Peyer's patch (tissue), 4 donors: Measurements from ENCODE around the gene IZUMO4.

Source experiments
- POLR2A ChIP-seq, 2 donors: fragments of 450-650 bp; IDR thresholded peaks; one replicate each; pipeline ENCODE4 v1.5.1; 2017; ENCODE audit warnings: antibody characterized with exemption in 2 of 2, mild to moderate bottlenecking in 2 of 2, moderate library complexity in 2 of 2
- TF ChIP-seq, protein P1 (sequence below), 6 experiments: fragments of 450-650 bp in 4 of 6; fragments of 200-600 bp in 2 of 6; sonication (generic) in 1 of 6; IDR thresholded peaks; one replicate each; pipeline ENCODE4 v1.5.1; 2017 to 2019; ENCODE audit warnings: antibody characterized with exemption in 6 of 6, mild to moderate bottlenecking in 3 of 6, moderate library complexity in 1 of 6

DNA sequence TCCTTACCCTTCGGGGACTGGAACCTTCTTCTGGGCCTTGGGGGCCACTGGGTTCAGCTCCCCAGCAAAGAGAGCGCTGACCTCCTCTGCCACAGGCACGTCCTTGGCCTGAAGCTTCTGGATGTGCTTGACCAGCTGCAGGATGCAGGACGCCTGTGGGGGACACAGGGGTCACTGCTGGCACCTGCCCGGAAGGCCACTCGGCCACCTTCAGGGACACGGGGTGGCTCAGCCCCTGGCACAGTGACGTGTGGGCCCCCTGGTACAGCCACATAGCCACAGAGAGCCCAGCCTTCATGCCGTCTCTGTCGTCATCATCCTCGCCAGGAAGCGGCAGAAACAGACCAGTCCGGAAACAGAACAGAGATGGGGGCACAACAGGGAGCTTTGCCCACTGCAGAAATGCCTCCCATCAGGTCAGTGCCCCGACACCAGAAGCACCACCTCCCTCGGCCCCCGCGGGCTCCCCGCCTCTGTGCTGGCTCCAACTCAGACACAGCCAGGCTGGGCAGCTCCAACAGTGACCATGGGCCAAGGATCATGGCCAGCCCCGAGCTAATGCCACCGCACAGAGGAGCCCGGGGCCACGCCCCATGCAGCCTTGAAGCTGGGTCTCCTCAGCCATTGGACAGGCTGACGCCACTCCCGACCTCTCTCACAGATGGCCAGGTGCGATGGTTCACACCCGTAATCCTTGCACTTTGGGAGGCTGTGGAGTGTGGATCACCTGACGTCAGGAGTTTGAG, 20.7 kb downstream of the IZUMO4 start:
- TF ChIP-seq, protein P1, sequence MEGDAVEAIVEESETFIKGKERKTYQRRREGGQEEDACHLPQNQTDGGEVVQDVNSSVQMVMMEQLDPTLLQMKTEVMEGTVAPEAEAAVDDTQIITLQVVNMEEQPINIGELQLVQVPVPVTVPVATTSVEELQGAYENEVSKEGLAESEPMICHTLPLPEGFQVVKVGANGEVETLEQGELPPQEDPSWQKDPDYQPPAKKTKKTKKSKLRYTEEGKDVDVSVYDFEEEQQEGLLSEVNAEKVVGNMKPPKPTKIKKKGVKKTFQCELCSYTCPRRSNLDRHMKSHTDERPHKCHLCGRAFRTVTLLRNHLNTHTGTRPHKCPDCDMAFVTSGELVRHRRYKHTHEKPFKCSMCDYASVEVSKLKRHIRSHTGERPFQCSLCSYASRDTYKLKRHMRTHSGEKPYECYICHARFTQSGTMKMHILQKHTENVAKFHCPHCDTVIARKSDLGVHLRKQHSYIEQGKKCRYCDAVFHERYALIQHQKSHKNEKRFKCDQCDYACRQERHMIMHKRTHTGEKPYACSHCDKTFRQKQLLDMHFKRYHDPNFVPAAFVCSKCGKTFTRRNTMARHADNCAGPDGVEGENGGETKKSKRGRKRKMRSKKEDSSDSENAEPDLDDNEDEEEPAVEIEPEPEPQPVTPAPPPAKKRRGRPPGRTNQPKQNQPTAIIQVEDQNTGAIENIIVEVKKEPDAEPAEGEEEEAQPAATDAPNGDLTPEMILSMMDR (IDR thresholded peaks at IDR 0.05) = no peak
- TF ChIP-seq POLR2A (IDR thresholded peaks at IDR 0.05) = no peak
